HEK293 (cell line): Measurements from ENCODE around the gene HOXB8.

Source experiments
- IKZF3 ChIP-seq: fragments of 450-650 bp; IDR thresholded peaks from 2 replicates; pipeline ENCODE4 v1.5.0; 2018; ENCODE audit warnings: missing biosample characterization, mild to moderate bottlenecking, missing genetic modification characterization, moderate library complexity
- KLF16 ChIP-seq: fragments of 450-650 bp; formaldehyde crosslinking; IDR thresholded peaks from 2 replicates; pipeline ENCODE4 v1.5.1; 2017; ENCODE audit warnings: missing biosample characterization, missing genetic modification characterization
- KLF9 ChIP-seq: fragments of 450-650 bp; formaldehyde crosslinking; IDR thresholded peaks from 2 replicates; pipeline ENCODE4 v1.5.1; 2016; ENCODE audit warnings: missing biosample characterization, missing genetic modification characterization, low read depth
- REST ChIP-seq: fragments of 450-650 bp; formaldehyde crosslinking; IDR thresholded peaks from 2 replicates; pipeline ENCODE4 v1.5.1; 2016; ENCODE audit warnings: missing biosample characterization, missing genetic modification characterization
- ZBTB7A ChIP-seq: fragments of 450-650 bp; formaldehyde crosslinking; IDR thresholded peaks from 2 replicates; pipeline ENCODE4 v1.5.1; 2016; ENCODE audit warnings: low read depth, missing biosample characterization, missing genetic modification characterization
- ZFP3 ChIP-seq: fragments of 450-650 bp; formaldehyde crosslinking; IDR thresholded peaks from 2 replicates; pipeline ENCODE4 v1.5.1; 2016; ENCODE audit warnings: low read depth, missing biosample characterization, missing genetic modification characterization
- ZNF221 ChIP-seq: fragments of 450-650 bp; formaldehyde crosslinking; IDR thresholded peaks from 2 replicates; pipeline ENCODE4 v1.5.1; 2017; ENCODE audit warnings: missing biosample characterization, missing genetic modification characterization, borderline replicate concordance
- ZNF223 ChIP-seq: fragments of 450-650 bp; formaldehyde crosslinking; IDR thresholded peaks from 2 replicates; pipeline ENCODE4 v1.5.1; 2016; ENCODE audit warnings: missing biosample characterization, missing genetic modification characterization
- ZNF239 ChIP-seq: fragments of 450-650 bp; formaldehyde crosslinking; IDR thresholded peaks from 2 replicates; pipeline ENCODE4 v1.5.1; 2016; ENCODE audit warnings: missing biosample characterization, missing genetic modification characterization
- ZNF311 ChIP-seq: fragments of 450-650 bp; formaldehyde crosslinking; IDR thresholded peaks from 2 replicates; pipeline ENCODE4 v1.5.1; 2017; ENCODE audit warnings: missing biosample characterization, missing genetic modification characterization, borderline replicate concordance
- ZNF335 ChIP-seq: fragments of 450-650 bp; formaldehyde crosslinking; conservative IDR thresholded peaks from 2 replicates; pipeline ENCODE4 v1.5.1; 2016; ENCODE audit warnings: missing biosample characterization, missing genetic modification characterization
- ZNF473 ChIP-seq: fragments of 450-650 bp; formaldehyde crosslinking; IDR thresholded peaks from 2 replicates; pipeline ENCODE4 v1.5.1; 2017; ENCODE audit warnings: missing biosample characterization, missing genetic modification characterization
- ZNF518A ChIP-seq: fragments of 450-650 bp; formaldehyde crosslinking; conservative IDR thresholded peaks from 2 replicates; pipeline ENCODE4 v1.5.1; 2016; ENCODE audit warnings: low read depth, missing biosample characterization, missing genetic modification characterization
- ZNF548 ChIP-seq: fragments of 450-650 bp; formaldehyde crosslinking; IDR thresholded peaks from 2 replicates; pipeline ENCODE4 v1.5.1; 2016; ENCODE audit warnings: missing biosample characterization, missing genetic modification characterization
- ZNF768 ChIP-seq: fragments of 450-650 bp; formaldehyde crosslinking; IDR thresholded peaks from 2 replicates; pipeline ENCODE4 v1.5.1; 2018; ENCODE audit warnings: missing biosample characterization, mild to moderate bottlenecking, missing genetic modification characterization
- ZSCAN30 ChIP-seq: fragments of 450-650 bp; IDR thresholded peaks from 2 replicates; pipeline ENCODE4 v1.5.1; 2018; ENCODE audit warnings: missing biosample characterization, mild to moderate bottlenecking, missing genetic modification characterization, moderate library complexity
- ZXDB ChIP-seq: fragments of 450-650 bp; formaldehyde crosslinking; IDR thresholded peaks from 2 replicates; pipeline ENCODE4 v1.5.1; 2016; ENCODE audit warnings: missing biosample characterization, missing genetic modification characterization
- TF ChIP-seq, protein P1 (sequence below): fragments of 450-650 bp; formaldehyde crosslinking; IDR thresholded peaks from 2 replicates; pipeline ENCODE4 v1.5.1; 2016; ENCODE audit warnings: missing biosample characterization, missing genetic modification characterization, borderline replicate concordance
- TF ChIP-seq, protein P2 (sequence below): fragments of 450-650 bp; formaldehyde crosslinking; IDR thresholded peaks from 2 replicates; pipeline ENCODE4 v1.5.1; 2016; ENCODE audit warnings: missing biosample characterization, missing genetic modification characterization
- TF ChIP-seq, protein P3 (sequence below): fragments of 450-650 bp; formaldehyde crosslinking; IDR thresholded peaks from 2 replicates; pipeline ENCODE4 v1.5.1; 2016; ENCODE audit warnings: missing biosample characterization, missing genetic modification characterization

Gene HOXB8

GRCh38 chr17:48603959-48604769 lies 10.9 kb downstream of the HOXB8 start (continued):
- no peak for TF ChIP-seq REST
- TF ChIP-seq, protein P1, sequence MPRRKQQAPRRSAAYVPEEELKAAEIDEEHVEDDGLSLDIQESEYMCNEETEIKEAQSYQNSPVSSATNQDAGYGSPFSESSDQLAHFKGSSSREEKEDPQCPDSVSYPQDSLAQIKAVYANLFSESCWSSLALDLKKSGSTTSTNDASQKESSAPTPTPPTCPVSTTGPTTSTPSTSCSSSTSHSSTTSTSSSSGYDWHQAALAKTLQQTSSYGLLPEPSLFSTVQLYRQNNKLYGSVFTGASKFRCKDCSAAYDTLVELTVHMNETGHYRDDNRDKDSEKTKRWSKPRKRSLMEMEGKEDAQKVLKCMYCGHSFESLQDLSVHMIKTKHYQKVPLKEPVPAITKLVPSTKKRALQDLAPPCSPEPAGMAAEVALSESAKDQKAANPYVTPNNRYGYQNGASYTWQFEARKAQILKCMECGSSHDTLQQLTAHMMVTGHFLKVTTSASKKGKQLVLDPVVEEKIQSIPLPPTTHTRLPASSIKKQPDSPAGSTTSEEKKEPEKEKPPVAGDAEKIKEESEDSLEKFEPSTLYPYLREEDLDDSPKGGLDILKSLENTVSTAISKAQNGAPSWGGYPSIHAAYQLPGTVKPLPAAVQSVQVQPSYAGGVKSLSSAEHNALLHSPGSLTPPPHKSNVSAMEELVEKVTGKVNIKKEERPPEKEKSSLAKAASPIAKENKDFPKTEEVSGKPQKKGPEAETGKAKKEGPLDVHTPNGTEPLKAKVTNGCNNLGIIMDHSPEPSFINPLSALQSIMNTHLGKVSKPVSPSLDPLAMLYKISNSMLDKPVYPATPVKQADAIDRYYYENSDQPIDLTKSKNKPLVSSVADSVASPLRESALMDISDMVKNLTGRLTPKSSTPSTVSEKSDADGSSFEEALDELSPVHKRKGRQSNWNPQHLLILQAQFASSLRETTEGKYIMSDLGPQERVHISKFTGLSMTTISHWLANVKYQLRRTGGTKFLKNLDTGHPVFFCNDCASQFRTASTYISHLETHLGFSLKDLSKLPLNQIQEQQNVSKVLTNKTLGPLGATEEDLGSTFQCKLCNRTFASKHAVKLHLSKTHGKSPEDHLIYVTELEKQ (tag by site-specific recombination), result no peak
- TF ChIP-seq KLF16, result peak; percentile 49; the same call in 1 of the 2 replicates
- no peak for TF ChIP-seq ZNF335
- TF ChIP-seq ZNF223, result no peak
- TF ChIP-seq, protein P2, sequence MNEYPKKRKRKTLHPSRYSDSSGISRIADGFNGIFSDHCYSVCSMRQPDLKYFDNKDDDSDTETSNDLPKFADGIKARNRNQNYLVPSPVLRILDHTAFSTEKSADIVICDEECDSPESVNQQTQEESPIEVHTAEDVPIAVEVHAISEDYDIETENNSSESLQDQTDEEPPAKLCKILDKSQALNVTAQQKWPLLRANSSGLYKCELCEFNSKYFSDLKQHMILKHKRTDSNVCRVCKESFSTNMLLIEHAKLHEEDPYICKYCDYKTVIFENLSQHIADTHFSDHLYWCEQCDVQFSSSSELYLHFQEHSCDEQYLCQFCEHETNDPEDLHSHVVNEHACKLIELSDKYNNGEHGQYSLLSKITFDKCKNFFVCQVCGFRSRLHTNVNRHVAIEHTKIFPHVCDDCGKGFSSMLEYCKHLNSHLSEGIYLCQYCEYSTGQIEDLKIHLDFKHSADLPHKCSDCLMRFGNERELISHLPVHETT (tag by site-specific recombination), result no peak
- TF ChIP-seq ZBTB7A (tag by site-specific recombination), result no peak
- 0 out of 2 replicates have a peak, but pooled peaks have one; percentile 13 for TF ChIP-seq KLF9 (tag by site-specific recombination)
- TF ChIP-seq ZNF311 (tag by site-specific recombination), result no peak
- TF ChIP-seq ZXDB (tag by site-specific recombination), result peak; percentile 69
- no peak for TF ChIP-seq ZNF768 (tag by site-specific recombination)
- no peak; the same call in 1 of the 2 replicates for TF ChIP-seq ZSCAN30 (tag by site-specific recombination)
- no peak for TF ChIP-seq ZNF473 (tag by site-specific recombination)
- no peak for TF ChIP-seq ZFP3
- no peak for TF ChIP-seq ZNF239 (tag by site-specific recombination)
- TF ChIP-seq, protein P3, sequence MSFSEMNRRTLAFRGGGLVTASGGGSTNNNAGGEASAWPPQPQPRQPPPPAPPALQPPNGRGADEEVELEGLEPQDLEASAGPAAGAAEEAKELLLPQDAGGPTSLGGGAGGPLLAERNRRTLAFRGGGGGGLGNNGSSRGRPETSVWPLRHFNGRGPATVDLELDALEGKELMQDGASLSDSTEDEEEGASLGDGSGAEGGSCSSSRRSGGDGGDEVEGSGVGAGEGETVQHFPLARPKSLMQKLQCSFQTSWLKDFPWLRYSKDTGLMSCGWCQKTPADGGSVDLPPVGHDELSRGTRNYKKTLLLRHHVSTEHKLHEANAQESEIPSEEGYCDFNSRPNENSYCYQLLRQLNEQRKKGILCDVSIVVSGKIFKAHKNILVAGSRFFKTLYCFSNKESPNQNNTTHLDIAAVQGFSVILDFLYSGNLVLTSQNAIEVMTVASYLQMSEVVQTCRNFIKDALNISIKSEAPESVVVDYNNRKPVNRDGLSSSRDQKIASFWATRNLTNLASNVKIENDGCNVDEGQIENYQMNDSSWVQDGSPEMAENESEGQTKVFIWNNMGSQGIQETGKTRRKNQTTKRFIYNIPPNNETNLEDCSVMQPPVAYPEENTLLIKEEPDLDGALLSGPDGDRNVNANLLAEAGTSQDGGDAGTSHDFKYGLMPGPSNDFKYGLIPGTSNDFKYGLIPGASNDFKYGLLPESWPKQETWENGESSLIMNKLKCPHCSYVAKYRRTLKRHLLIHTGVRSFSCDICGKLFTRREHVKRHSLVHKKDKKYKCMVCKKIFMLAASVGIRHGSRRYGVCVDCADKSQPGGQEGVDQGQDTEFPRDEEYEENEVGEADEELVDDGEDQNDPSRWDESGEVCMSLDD (tag by site-specific recombination), result peak; percentile 54
- no peak for TF ChIP-seq ZNF518A (tag by site-specific recombination)
- peak; percentile 83 for TF ChIP-seq IKZF3 (tag by site-specific recombination)
- TF ChIP-seq ZNF548 (tag by site-specific recombination), result no peak
- no peak for TF ChIP-seq ZNF221 (tag by site-specific recombination)
